ENCODE measurements around the gene TCF12.

DNA sequence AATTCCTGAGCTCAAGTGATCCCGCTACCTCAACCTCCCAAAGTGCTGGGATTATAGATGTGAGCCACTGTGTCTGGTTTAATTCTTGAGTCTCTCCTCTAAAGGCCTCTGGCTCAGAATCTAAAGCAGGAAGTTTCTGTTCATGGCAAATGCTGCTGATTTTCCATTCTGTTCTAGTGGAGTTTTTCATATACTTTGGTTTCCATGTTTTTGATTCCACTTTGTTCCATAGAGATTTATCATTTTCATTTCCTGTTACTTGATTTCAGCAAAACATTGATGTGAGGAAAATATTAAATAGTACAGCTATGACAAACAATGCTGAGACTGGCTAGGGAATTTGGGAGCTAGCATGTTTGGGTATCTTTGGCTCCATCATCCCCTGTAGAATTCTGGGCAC, 205.6 kb downstream of the TCF12 start:
- TF ChIP-seq, protein P1, sequence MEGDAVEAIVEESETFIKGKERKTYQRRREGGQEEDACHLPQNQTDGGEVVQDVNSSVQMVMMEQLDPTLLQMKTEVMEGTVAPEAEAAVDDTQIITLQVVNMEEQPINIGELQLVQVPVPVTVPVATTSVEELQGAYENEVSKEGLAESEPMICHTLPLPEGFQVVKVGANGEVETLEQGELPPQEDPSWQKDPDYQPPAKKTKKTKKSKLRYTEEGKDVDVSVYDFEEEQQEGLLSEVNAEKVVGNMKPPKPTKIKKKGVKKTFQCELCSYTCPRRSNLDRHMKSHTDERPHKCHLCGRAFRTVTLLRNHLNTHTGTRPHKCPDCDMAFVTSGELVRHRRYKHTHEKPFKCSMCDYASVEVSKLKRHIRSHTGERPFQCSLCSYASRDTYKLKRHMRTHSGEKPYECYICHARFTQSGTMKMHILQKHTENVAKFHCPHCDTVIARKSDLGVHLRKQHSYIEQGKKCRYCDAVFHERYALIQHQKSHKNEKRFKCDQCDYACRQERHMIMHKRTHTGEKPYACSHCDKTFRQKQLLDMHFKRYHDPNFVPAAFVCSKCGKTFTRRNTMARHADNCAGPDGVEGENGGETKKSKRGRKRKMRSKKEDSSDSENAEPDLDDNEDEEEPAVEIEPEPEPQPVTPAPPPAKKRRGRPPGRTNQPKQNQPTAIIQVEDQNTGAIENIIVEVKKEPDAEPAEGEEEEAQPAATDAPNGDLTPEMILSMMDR (IDR thresholded peaks at IDR 0.05), result no peak
- TF ChIP-seq POLR2A (IDR thresholded peaks at IDR 0.05), result no peak
